PC-9 (cell line): Measurements from ENCODE around the gene F11R. TPM values are rescaled to one million over a fixed set of nuclear protein-coding genes. Genes with fewer than 3 reads are reported as not detected.

ENCODE experiments used
- BruUV-seq: library from RNA; stranded (reverse); fragments of 400-500 nt; replicated peaks from 2 replicates; lab custom pipeline; 2021; lab: Mats Ljungman, UMichigan
- CTCF ChIA-PET: fragments of 300-600 bp; sonication (Branson Sonifier 250); formaldehyde crosslinking; loops from one replicate; lab custom pipeline; 2022; ENCODE audit warnings: antibody characterized with exemption; lab: Charles Lee
- POLR2A ChIA-PET: fragments of 300-600 bp; sonication (Branson Sonifier 250); formaldehyde crosslinking; loops from one replicate; lab custom pipeline; 2022; ENCODE audit warnings: antibody characterized with exemption; ENCODE audit not compliant: unreplicated experiment; lab: Charles Lee
- DNase-seq, 2 experiments: peaks; one replicate each; pipeline versions ENCODE4 v3.0.0 to v3.0.0-alpha.2; 2015 to 2022; ENCODE audit warnings: mixed read lengths in 1 of 2
- H2AFZ ChIP-seq: fragments of 200-600 bp; sonication (generic); 2 replicates; pipeline ENCODE4 v1.8.1; 2017; ENCODE audit warnings: antibody characterized with exemption
- H3F3A ChIP-seq: fragments of 200-600 bp; sonication (generic); 2 replicates; pipeline ENCODE4 v1.8.1; 2017; ENCODE audit warnings: antibody characterized with exemption, mild to moderate bottlenecking, low read depth; ENCODE audit not compliant: insufficient read depth
- H3K27ac ChIP-seq: fragments of 200-600 bp; sonication (generic); 2 replicates; pipeline ENCODE4 v1.6.1; 2016; ENCODE audit warnings: mixed run types
- H3K27me3 ChIP-seq: fragments of 200-600 bp; sonication (generic); 2 replicates; pipeline ENCODE4 v1.6.1; 2016; ENCODE audit warnings: low read depth, mixed run types; ENCODE audit not compliant: insufficient read depth
- H3K36me3 ChIP-seq: fragments of 200-600 bp; sonication (generic); 2 replicates; pipeline ENCODE4 v1.6.1; 2016; ENCODE audit warnings: low read depth, mixed run types
- H3K4me1 ChIP-seq: fragments of 200-600 bp; sonication (generic); replicated peaks from 2 replicates; pipeline ENCODE4 v1.6.1; 2016; ENCODE audit warnings: mixed run types; ENCODE audit not compliant: insufficient read depth
- H3K4me2 ChIP-seq: fragments of 200-600 bp; sonication (generic); 2 replicates; pipeline ENCODE4 v1.6.1; 2017; ENCODE audit warnings: mixed run types
- H3K4me3 ChIP-seq: fragments of 200-600 bp; sonication (generic); 2 replicates; pipeline ENCODE4 v1.6.1; 2016; ENCODE audit warnings: mixed run types
- H3K79me2 ChIP-seq: fragments of 200-600 bp; sonication (generic); 2 replicates; pipeline ENCODE4 v1.6.1; 2017; ENCODE audit warnings: low read depth, mixed run types
- H3K9me2 ChIP-seq: fragments of 200-600 bp; sonication (generic); 2 replicates; pipeline ENCODE4 v1.8.1; 2017; ENCODE audit warnings: mild to moderate bottlenecking; ENCODE audit not compliant: insufficient read depth
- H3K9me3 ChIP-seq: fragments of 200-600 bp; sonication (generic); 2 replicates; pipeline ENCODE4 v1.8.1; 2016; ENCODE audit warnings: low read depth; ENCODE audit not compliant: insufficient read depth
- H4K20me1 ChIP-seq: fragments of 200-600 bp; sonication (generic); 2 replicates; pipeline ENCODE4 v1.8.1; 2017; ENCODE audit not compliant: insufficient read depth
- CTCF ChIP-seq: fragments of 200-600 bp; sonication (generic); conservative IDR thresholded peaks from 2 replicates; pipeline ENCODE4 v1.6.1; 2017; ENCODE audit warnings: mixed run types, antibody characterized with exemption, mild to moderate bottlenecking, moderate library complexity
- EZH2 ChIP-seq: fragments of 200-600 bp; sonication (generic); IDR thresholded peaks from 2 replicates; pipeline ENCODE4 v1.8.0; 2017; ENCODE audit warnings: antibody characterized with exemption, low read depth
- intact Hi-C: fragments of 100-400 bp; cut with micrococcal nuclease; formaldehyde crosslinking; loops from one replicate; pipeline ENCODE4 v1.10.0; 2022; ENCODE audit not compliant: unreplicated experiment
- total RNA-seq: library from RNA; stranded (reverse); gene quantifications from 2 replicates; pipeline ENCODE4 v1.2.3, GENCODE V29; 2021

F11R gene
- total RNA-seq, 1 experiment from 2014 or later: 117 TPM

DNA sequence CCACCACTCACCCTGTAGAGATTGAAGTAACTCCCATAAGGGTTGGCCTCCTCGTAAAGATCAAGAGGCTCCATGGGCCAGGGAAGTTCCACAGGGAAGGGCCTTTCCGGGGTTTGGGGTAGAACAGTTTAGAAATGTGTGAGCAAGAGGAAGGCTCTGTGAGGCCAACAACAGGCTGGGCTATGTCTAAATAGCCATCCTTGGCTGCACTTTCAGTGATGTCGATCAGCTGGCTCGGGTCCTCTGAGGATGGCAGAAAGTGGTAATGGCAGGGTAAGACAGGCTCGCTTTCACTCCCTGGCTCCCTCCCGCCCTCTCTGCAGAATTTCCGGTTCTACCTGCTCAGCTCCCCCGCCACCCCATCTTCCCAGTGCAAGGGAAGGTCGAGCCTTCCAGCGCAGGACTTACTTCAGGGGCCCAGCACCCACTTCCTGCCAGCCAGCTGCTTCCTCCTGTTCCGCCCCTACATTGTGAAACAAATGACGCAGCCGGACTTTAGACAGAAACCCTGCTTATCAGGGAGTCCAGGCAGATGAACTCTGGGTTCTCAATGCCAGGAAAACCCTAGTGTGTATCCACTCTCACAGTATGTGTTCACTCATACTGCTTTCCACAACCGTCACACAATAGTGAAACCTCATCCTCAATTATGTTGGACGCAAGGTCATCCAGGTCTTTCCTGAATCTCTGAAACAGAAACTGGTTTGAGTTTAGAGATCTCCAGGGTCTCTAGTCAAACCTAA lies 7.3 kb downstream of the F11R start:
- H3K9me3 ChIP-seq: no peaks in the 10 kb centered on the region
- no peaks in the 10 kb centered on the region for H3K27me3 ChIP-seq
- H3K4me3 ChIP-seq: peak overlapping the region; percentile 42; the same call in 1 of the 2 replicates
- POLR2A ChIA-PET: no interaction called here
- H3K9me2 ChIP-seq: no peaks in the 10 kb centered on the region
- DNase-seq: peak; percentile 88 to 97
- BruUV-seq: no TSS peak
- peaks cover 57% of the 10 kb centered on the region for H3F3A ChIP-seq
- TF ChIP-seq CTCF (no peak), EZH2 (no peak)
- intact Hi-C loops: loop anchor here (1.0 kb wide), 1 partner anchor 70 kb away; no protein-coding TSS in a partner anchor
- peaks cover 76% of the 10 kb centered on the region for H3K4me1 ChIP-seq
- no peak overlapping the region for H2AFZ ChIP-seq
- CTCF ChIA-PET: interaction anchor here (0.6 kb wide), 1 partner anchor 55 kb away, joined by 3 read pairs; no protein-coding TSS in a partner anchor
- H4K20me1 ChIP-seq: peaks cover 21% of the 10 kb centered on the region
- peaks cover 9% of the 10 kb centered on the region; the same call in 1 of the 2 replicates for H3K36me3 ChIP-seq
- H3K4me2 ChIP-seq: peak overlapping the region; percentile 78
- peak overlapping the region; percentile 94 for H3K27ac ChIP-seq
- peaks cover 93% of the 10 kb centered on the region for H3K79me2 ChIP-seq

DNA sequence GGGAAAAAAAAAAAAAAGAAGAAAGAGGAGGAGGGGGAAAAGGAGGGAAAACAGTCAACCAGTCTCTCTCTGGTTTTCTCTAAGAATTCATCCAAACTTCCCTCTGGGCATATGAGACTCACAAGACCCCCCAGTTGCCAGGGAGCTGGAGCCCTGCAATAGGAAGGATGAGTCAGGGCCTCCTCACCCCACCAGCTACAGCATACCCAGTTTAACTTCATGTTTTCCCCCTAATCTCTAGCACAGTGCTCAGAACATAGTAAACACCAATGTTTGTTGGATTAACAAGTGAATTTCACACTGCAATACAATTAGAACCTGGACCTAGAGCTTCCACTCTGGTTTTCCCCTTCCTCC lies 7.8 kb downstream of the F11R start:
- Histone ChIP-seq H2AFZ (no peak overlapping the region), H3K27me3 (no peaks in the 10 kb centered on the region), H4K20me1 (peaks cover 21% of the 10 kb centered on the region), H3K79me2 (peaks cover 93% of the 10 kb centered on the region), H3K27ac (peak overlapping the region; percentile 94), H3K36me3 (peaks cover 9% of the 10 kb centered on the region; the same call in 1 of the 2 replicates), H3K4me3 (peak overlapping the region; percentile 42; the same call in 1 of the 2 replicates), H3K9me2 (no peaks in the 10 kb centered on the region), H3K9me3 (no peaks in the 10 kb centered on the region), H3F3A (peaks cover 57% of the 10 kb centered on the region), H3K4me1 (peaks cover 73% of the 10 kb centered on the region), H3K4me2 (peak overlapping the region; percentile 78)
- intact Hi-C loops: loop anchor here (1.0 kb wide), 1 partner anchor 70 kb away; no protein-coding TSS in a partner anchor
- BruUV-seq: no TSS peak
- CTCF ChIA-PET: interaction anchor here (0.6 kb wide), 1 partner anchor 274 kb away, joined by 5 read pairs; the partner anchor contains the start of gene SLAMF7
- no peak for DNase-seq
- TF ChIP-seq EZH2: no peak
- TF ChIP-seq CTCF: no peak
- POLR2A ChIA-PET: no interaction called here

DNA sequence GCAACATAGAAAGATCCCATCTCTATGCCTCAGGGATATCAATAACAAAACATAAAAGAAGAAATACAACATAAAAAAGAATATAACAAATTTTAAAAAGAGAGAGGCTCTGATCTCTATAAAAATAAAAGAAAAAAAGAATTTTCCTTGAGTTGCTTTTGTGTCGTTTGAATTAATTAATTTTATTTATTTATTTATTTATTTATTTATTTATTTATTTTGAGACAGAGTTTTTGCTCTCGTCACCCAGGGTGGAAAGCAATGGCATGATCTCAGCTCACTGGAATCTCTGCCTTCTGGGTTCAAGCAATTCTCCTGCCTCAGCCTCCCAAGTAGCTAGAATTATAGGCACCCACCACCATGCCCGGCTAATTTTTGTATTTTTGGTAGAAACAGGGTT lies 8.5 kb downstream of the F11R start:
- H3K27ac ChIP-seq: no peak overlapping the region
- no peak overlapping the region for H3K4me2 ChIP-seq
- BruUV-seq: no TSS peak
- peaks cover 66% of the 10 kb centered on the region for H3K4me1 ChIP-seq
- peaks cover 93% of the 10 kb centered on the region for H3K79me2 ChIP-seq
- ChIA-PET POLR2A (no interaction called here), CTCF (interaction anchor here (0.6 kb wide), 2 partner anchors 273 to 1751 kb away, joined by 3 to 5 read pairs; partner anchors contain the start of gene SLAMF7)
- H2AFZ ChIP-seq: no peak overlapping the region
- H3K9me2 ChIP-seq: no peaks in the 10 kb centered on the region
- TF ChIP-seq CTCF (no peak), EZH2 (no peak)
- intact Hi-C loops: no loop called here
- peaks cover 21% of the 10 kb centered on the region for H4K20me1 ChIP-seq
- no peaks in the 10 kb centered on the region for H3K9me3 ChIP-seq
- H3K27me3 ChIP-seq: no peaks in the 10 kb centered on the region
- H3F3A ChIP-seq: peaks cover 57% of the 10 kb centered on the region
- H3K4me3 ChIP-seq: no peak overlapping the region
- DNase-seq: no peak
- peaks cover 9% of the 10 kb centered on the region; the same call in 1 of the 2 replicates for H3K36me3 ChIP-seq
